T-helper 17 cell (primary cell): ENCODE data around the gene HRH1. TPM values are rescaled to one million over a fixed set of nuclear protein-coding genes. Genes with fewer than 3 reads are reported as not detected.

Experiments used
- ATAC-seq: fragments of 150-1000 bp; cut with Tn5 transposase; 2 replicates; pipeline ENCODE4 v1.10.0; 2021; ENCODE audit warnings: mild to moderate bottlenecking, moderate library complexity
- DNase-seq, 3 donors: peaks; one replicate each; pipeline versions ENCODE4 v3.0.0 to v3.0.0-alpha.2; 2020 to 2021
- H3K9me3 ChIP-seq: one replicate; pipeline ENCODE4 v1.7.0; 2013; ENCODE audit warnings: low read length, mild to moderate bottlenecking; ENCODE audit not compliant: control insufficient read depth, poor library complexity, severe bottlenecking
- H3K27ac Mint-ChIP-seq: one replicate; pipeline ENCODE4 v1.8.0; 2022; ENCODE audit warnings: mild to moderate bottlenecking, moderate library complexity, mixed read lengths
- H3K27me3 Mint-ChIP-seq: one replicate; pipeline ENCODE4 v1.8.0; 2022; ENCODE audit warnings: mixed read lengths
- H3K36me3 Mint-ChIP-seq: one replicate; pipeline ENCODE4 v1.8.0; 2022; ENCODE audit warnings: low read depth, mixed read lengths
- H3K4me1 Mint-ChIP-seq: one replicate; pipeline ENCODE4 v1.8.0; 2022; ENCODE audit warnings: mild to moderate bottlenecking, mixed read lengths
- H3K4me3 Mint-ChIP-seq: one replicate; pipeline ENCODE4 v1.8.0; 2022; ENCODE audit warnings: mild to moderate bottlenecking, moderate library complexity, mixed read lengths
- total RNA-seq, 4 donors: library from RNA in 2 of 4; stranded (reverse) in 2 of 4; gene quantifications; one replicate each; pipeline ENCODE4 v1.2.3 and lab custom pipeline; 2022 to 2026

Gene HRH1
- total RNA-seq, 2 donors from 2014 or later = not detected

GRCh38 chr3:11276901-11277300, 122.6 kb downstream of the HRH1 start:
- no peaks in the 10 kb centered on the region for H3K27me3 Mint-ChIP-seq
- DNase-seq = no peak
- H3K9me3 ChIP-seq = no peaks in the 10 kb centered on the region
- no peak overlapping the region for H3K27ac Mint-ChIP-seq
- no peak overlapping the region for H3K4me3 Mint-ChIP-seq
- ATAC-seq = no peak
- peaks cover 11% of the 10 kb centered on the region for H3K36me3 Mint-ChIP-seq
- H3K4me1 Mint-ChIP-seq = peaks cover 32% of the 10 kb centered on the region

GRCh38 chr3:11282250-11283138, 128.2 kb downstream of the HRH1 start:
- H3K27ac Mint-ChIP-seq = peak overlapping the region; percentile 43
- H3K27me3 Mint-ChIP-seq = no peaks in the 10 kb centered on the region
- H3K4me3 Mint-ChIP-seq = no peak overlapping the region
- H3K4me1 Mint-ChIP-seq = peaks cover 9% of the 10 kb centered on the region
- DNase-seq (no peak), ATAC-seq (no peak)
- H3K36me3 Mint-ChIP-seq = peaks cover 4% of the 10 kb centered on the region
- no peaks in the 10 kb centered on the region for H3K9me3 ChIP-seq

- Mint-ChIP-seq H3K27ac (peak overlapping the region; percentile 43), H3K4me3 (no peak overlapping the region), H3K4me1 (peaks cover 12% of the 10 kb centered on the region), H3K36me3 (peaks cover 4% of the 10 kb centered on the region), H3K27me3 (no peaks in the 10 kb centered on the region)
- ATAC-seq (no peak), DNase-seq (no peak)
- H3K9me3 ChIP-seq = no peaks in the 10 kb centered on the region
Observed at GRCh38 chr3:11283139-11283475, 128.8 kb downstream of the HRH1 start.

DNA sequence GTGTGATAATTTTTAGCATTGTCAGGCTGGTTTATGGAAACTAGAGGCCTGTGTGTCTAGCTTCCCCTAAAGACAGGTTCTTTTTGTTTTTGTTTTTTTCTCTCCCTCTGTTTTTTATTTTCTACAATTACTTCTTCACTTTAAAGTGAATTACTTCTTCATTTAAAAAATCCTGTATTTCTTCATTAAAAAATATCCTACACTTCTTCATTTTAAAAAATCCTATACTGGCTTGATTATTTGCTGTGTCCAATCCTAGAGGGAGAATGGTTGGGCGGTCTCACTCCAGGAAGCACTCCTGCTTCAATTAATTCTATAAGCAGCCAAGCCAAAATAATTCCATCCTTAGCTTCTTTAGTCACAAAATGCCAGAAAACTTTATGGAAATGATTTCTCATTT, 129.7 kb downstream of the HRH1 start:
- no peak overlapping the region for H3K4me3 Mint-ChIP-seq
- H3K36me3 Mint-ChIP-seq = peaks cover 4% of the 10 kb centered on the region
- H3K27ac Mint-ChIP-seq = no peak overlapping the region
- DNase-seq (no peak), ATAC-seq (no peak)
- no peaks in the 10 kb centered on the region for H3K27me3 Mint-ChIP-seq
- H3K4me1 Mint-ChIP-seq = peaks cover 13% of the 10 kb centered on the region
- no peaks in the 10 kb centered on the region for H3K9me3 ChIP-seq

DNA sequence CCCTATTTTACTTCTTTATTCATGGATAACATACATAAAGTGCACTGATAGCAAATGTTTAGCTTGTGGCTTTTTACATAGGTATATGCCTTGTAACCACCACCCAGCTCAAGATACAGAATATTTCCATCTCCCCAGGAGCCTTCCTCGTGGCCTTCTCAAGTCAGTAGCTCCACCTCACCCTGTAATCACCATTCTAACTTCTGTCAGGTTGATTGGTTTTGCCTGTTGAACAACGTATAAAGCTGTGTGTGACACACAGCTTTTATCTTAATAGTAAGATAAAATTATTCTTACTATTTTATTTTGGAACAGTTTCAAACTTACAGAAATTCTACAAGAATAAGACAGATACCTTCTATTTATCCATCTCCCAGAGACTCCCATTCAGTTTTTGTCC, 131.2 kb downstream of the HRH1 start:
- Mint-ChIP-seq H3K27me3 (no peaks in the 10 kb centered on the region), H3K4me3 (no peak overlapping the region), H3K4me1 (peaks cover 22% of the 10 kb centered on the region), H3K36me3 (peaks cover 4% of the 10 kb centered on the region), H3K27ac (peak overlapping the region; percentile 34)
- DNase-seq = no peak
- no peak for ATAC-seq
- H3K9me3 ChIP-seq = no peaks in the 10 kb centered on the region

DNA sequence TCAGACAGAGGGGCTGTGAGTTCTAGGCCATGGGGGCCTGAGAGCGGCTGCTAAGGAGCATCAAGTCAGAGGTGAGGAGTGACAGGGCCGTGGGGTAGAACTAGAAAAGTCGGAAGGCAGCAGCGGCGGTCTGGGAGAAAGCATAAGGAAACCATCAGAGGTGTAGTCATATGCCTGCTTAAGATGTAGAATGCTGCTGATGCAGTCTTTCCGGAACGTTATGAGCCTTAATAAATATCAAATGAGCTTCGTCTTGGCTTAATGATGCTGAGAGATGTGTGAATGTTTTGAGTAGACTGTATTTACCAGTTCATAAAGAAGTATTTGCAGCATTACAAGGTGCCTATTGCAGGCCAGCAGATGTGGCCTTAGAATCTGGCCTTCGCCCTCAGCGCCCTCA, 133.1 kb downstream of the HRH1 start:
- peaks cover 4% of the 10 kb centered on the region for H3K36me3 Mint-ChIP-seq
- no peak overlapping the region for H3K4me3 Mint-ChIP-seq
- ATAC-seq (no peak), DNase-seq (no peak)
- H3K27me3 Mint-ChIP-seq = no peaks in the 10 kb centered on the region
- peaks cover 36% of the 10 kb centered on the region for H3K4me1 Mint-ChIP-seq
- H3K9me3 ChIP-seq = no peaks in the 10 kb centered on the region
- H3K27ac Mint-ChIP-seq = peak overlapping the region; percentile 95

DNA sequence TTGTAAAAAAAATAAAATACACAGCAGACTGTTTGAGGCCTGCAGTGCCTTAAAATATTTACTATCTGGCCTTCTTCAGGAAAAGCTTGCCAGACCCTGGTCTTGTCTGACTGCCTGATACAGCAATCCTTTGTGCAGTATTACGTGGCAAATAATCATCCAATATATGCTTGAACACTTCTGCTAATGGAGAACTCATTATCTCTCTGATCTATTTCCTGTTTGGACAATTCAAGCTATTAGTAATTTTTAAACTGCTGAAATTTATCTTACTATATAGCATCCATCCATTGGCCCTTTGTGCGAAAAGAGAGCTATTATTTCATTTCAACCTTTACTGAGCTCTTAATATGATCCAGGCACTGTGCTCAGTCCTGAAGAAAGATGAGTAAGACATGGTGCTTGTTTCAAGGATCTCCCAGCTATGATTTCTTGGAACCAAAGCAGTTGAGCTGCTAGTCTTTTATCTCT, 133.8 kb downstream of the HRH1 start:
- ATAC-seq = no peak
- Mint-ChIP-seq H3K4me3 (no peak overlapping the region), H3K27ac (peak overlapping the region; percentile 95), H3K4me1 (peaks cover 39% of the 10 kb centered on the region), H3K36me3 (peaks cover under 1% of the 10 kb centered on the region), H3K27me3 (no peaks in the 10 kb centered on the region)
- DNase-seq = no peak
- H3K9me3 ChIP-seq = no peaks in the 10 kb centered on the region

- DNase-seq (no peak), ATAC-seq (peak; percentile 67)
- Mint-ChIP-seq H3K4me3 (peak overlapping the region; percentile 67), H3K27ac (peak overlapping the region; percentile 95), H3K36me3 (no peaks in the 10 kb centered on the region), H3K27me3 (no peaks in the 10 kb centered on the region), H3K4me1 (peaks cover 39% of the 10 kb centered on the region)
- no peaks in the 10 kb centered on the region for H3K9me3 ChIP-seq
Observed at GRCh38 chr3:11288786-11289637, 134.7 kb downstream of the HRH1 start.

GRCh38 chr3:11289864-11290263, 135.6 kb downstream of the HRH1 start:
- H3K27me3 Mint-ChIP-seq = no peaks in the 10 kb centered on the region
- no peaks in the 10 kb centered on the region for H3K9me3 ChIP-seq
- peak overlapping the region; percentile 95 for H3K27ac Mint-ChIP-seq
- H3K36me3 Mint-ChIP-seq = no peaks in the 10 kb centered on the region
- no peak overlapping the region for H3K4me3 Mint-ChIP-seq
- DNase-seq (no peak), ATAC-seq (no peak)
- H3K4me1 Mint-ChIP-seq = peaks cover 39% of the 10 kb centered on the region

DNA sequence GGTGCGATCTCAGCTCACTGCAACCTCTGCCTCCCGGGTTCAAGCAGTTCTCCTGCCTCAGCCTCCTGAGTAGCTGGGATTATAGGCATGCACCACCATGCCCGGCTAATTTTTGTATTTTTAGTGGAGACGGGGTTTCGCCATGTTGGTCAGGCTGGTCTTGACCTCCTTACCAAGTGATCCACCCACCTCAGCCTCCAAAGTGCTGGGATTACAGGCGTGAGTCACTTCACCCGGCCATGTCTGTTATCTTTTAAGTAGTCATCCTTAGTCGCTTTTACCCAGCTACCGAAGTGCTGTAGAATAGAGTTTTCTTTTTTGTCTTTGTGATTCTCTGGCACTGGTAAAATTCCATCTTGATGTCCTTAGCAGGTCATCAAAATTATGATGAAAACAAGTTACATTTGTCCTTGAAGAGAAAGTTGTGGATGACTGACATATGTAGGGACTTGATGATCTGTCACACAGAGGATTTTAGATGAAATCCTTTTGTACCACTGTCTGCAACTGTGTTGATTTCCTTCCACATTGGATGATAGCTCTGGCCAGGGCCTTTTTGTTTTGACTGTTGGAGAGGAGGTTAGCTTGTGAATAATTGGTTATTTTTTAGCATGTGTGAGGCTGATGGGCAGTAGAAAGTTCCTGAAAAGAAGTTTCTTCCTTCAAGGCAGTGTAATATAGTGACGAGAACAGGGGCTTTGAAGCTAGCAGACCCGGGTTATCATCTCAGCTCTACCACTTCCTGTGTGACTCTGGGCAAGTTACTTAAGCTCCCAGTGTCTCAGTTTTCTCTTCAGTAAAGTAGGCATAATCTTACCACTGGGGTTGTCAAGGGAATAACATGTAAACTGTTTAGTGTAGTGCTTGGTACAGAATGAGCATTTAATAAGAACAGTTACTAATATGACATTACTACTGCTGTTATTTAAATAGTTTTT, 136.7 kb downstream of the HRH1 start:
- H3K4me3 Mint-ChIP-seq = peak overlapping the region; percentile 80
- H3K27me3 Mint-ChIP-seq = no peaks in the 10 kb centered on the region
- no peaks in the 10 kb centered on the region for H3K36me3 Mint-ChIP-seq
- DNase-seq (no peak), ATAC-seq (peak; percentile 90)
- peak overlapping the region; percentile 95 for H3K27ac Mint-ChIP-seq
- H3K4me1 Mint-ChIP-seq = peaks cover 39% of the 10 kb centered on the region
- no peaks in the 10 kb centered on the region for H3K9me3 ChIP-seq

- DNase-seq (no peak), ATAC-seq (no peak)
- H3K27me3 Mint-ChIP-seq = no peaks in the 10 kb centered on the region
- H3K36me3 Mint-ChIP-seq = peaks cover 5% of the 10 kb centered on the region
- H3K4me1 Mint-ChIP-seq = peaks cover 46% of the 10 kb centered on the region
- no peaks in the 10 kb centered on the region for H3K9me3 ChIP-seq
- peak overlapping the region; percentile 95 for H3K27ac Mint-ChIP-seq
- peak overlapping the region; percentile 80 for H3K4me3 Mint-ChIP-seq
Observed at GRCh38 chr3:11291808-11292207, 137.5 kb downstream of the HRH1 start.

- ATAC-seq (no peak), DNase-seq (no peak)
- no peaks in the 10 kb centered on the region for H3K9me3 ChIP-seq
- peaks cover 10% of the 10 kb centered on the region for H3K4me1 Mint-ChIP-seq
- H3K27ac Mint-ChIP-seq = no peak overlapping the region
- H3K4me3 Mint-ChIP-seq = no peak overlapping the region
- no peaks in the 10 kb centered on the region for H3K27me3 Mint-ChIP-seq
- peaks cover 7% of the 10 kb centered on the region for H3K36me3 Mint-ChIP-seq
Observed at GRCh38 chr3:11297126-11297525, 142.8 kb downstream of the HRH1 start.
